Naive thymus-derived CD8-positive, alpha-beta T cell (primary cell): ENCODE results near the gene TCF7L2. TPM values are rescaled to one million over a fixed set of nuclear protein-coding genes. Genes with fewer than 3 reads are reported as not detected.

ENCODE experiments used
- ATAC-seq, 2 donors: fragments of 150-1000 bp; cut with Tn5 transposase in 1 of 2; sonication (Bioruptor Pico), chemical (Tn5 transposase) in 1 of 2; 1 replicate in 1 of 2; 2 replicates in 1 of 2; pipeline ENCODE4 v1.10.0; 2021; ENCODE audit warnings: mild to moderate bottlenecking in 2 of 2, moderate library complexity in 2 of 2
- POLR2A ChIA-PET: fragments of 350-600 bp; sonication (Branson Sonifier 250); formaldehyde crosslinking; loops from one replicate; lab custom pipeline; 2021; ENCODE audit warnings: antibody characterized with exemption; lab: Charles Lee
- DNase-seq, 10 donors: peaks; one replicate each; pipeline versions ENCODE4 v3.0.0 to v3.0.0-alpha.2; 2020 to 2022
- H3K27ac Mint-ChIP-seq, 10 donors: one replicate each; pipeline ENCODE4 v1.8.0; 2020 to 2022; ENCODE audit warnings: mild to moderate bottlenecking in 10 of 10, mixed read lengths in 10 of 10, moderate library complexity in 4 of 10, inconsistent platforms in 1 of 10
- H3K27me3 Mint-ChIP-seq, 5 donors: one replicate each; pipeline ENCODE4 v1.8.0; 2021 to 2022; ENCODE audit warnings: mixed read lengths in 5 of 5
- H3K36me3 Mint-ChIP-seq, 3 donors: one replicate each; pipeline ENCODE4 v1.8.0; 2020 to 2022; ENCODE audit warnings: mixed read lengths in 3 of 3, mild to moderate bottlenecking in 2 of 3, inconsistent platforms in 1 of 3
- H3K4me1 Mint-ChIP-seq, 4 donors: one replicate each; pipeline ENCODE4 v1.8.0; 2021 to 2022; ENCODE audit warnings: mixed read lengths in 4 of 4
- H3K4me3 Mint-ChIP-seq, 10 donors: one replicate each; pipeline ENCODE4 v1.8.0; 2020 to 2022; ENCODE audit warnings: mild to moderate bottlenecking in 10 of 10, mixed read lengths in 10 of 10, moderate library complexity in 6 of 10, inconsistent platforms in 1 of 10
- H3K9me3 Mint-ChIP-seq, 9 donors: one replicate each; pipeline ENCODE4 v1.8.0; 2020 to 2022; ENCODE audit warnings: mixed read lengths in 9 of 9, mild to moderate bottlenecking in 3 of 9, inconsistent platforms in 1 of 9, moderate library complexity in 1 of 9
- polyA plus RNA-seq, 3 donors: library from polyadenylated mRNA; unstranded; fragments of 300-500 nt; fragmentation: Illumina TruSeq; gene quantifications; one replicate each; pipeline ENCODE4 v1.2.3, GENCODE V29; 2021
- total RNA-seq, 8 experiments: library from RNA in 2 of 8; stranded (reverse) in 2 of 8; gene quantifications; one replicate each; pipeline ENCODE4 v1.2.3 and lab custom pipeline; 2021 to 2026

The TCF7L2 gene
- total and polyA plus RNA-seq, 5 experiments from 2014 or later: 1.6 to 6.0 (median 4.1) TPM

- no peak for ATAC-seq
- peaks cover 0 to 8% (median 2%) of the 10 kb centered on the region in 4 donors for H3K4me1 Mint-ChIP-seq
These were observed 207.4 kb downstream of the TCF7L2 start for GRCh38 chr10:113157441-113157840.

GRCh38 chr10:113158183-113158582, 208.1 kb downstream of the TCF7L2 start:
- Mint-ChIP-seq H3K27ac (peak overlapping the region in 1 of 10 donors; percentile 15), H3K9me3 (no peaks in the 10 kb centered on the region), H3K27me3 (no peaks in the 10 kb centered on the region), H3K4me1 (peaks cover 0 to 8% (median 2%) of the 10 kb centered on the region in 4 donors), H3K4me3 (no peak overlapping the region), H3K36me3 (peaks cover 6 to 50% (median 34%) of the 10 kb centered on the region in 3 donors)
- DNase-seq: no peak
- POLR2A ChIA-PET: no interaction called here
- no peak for ATAC-seq

More at GRCh38 chr10:113157441-113157840, 207.4 kb downstream of the TCF7L2 start:
- POLR2A ChIA-PET: no interaction called here
- no peak overlapping the region for H3K4me3 Mint-ChIP-seq
- peaks cover 10 to 55% (median 37%) of the 10 kb centered on the region in 3 donors for H3K36me3 Mint-ChIP-seq
- peak overlapping the region in 1 of 10 donors; percentile 29 for H3K27ac Mint-ChIP-seq
- no peaks in the 10 kb centered on the region for H3K9me3 Mint-ChIP-seq
- no peaks in the 10 kb centered on the region for H3K27me3 Mint-ChIP-seq
- no peak for DNase-seq

DNA sequence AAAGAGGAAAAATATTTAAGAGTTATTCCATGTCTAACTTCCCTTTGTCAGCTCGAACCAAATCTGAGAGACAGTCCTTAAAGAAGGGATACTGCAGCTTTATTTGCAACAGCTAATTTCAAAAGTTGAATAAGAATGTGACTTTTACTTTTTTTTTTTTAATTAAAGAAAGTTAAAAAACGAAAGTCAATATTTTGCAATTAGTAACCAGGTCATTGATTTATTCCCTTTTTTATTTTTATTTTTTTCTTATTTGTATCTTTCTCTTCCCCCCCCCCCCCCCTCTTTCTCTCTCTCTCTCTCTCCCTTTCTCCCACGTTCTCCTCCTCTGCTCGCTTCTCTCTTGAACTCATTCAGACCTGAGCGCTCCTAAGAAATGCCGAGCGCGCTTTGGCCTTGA, 209.5 kb downstream of the TCF7L2 start:
- DNase-seq (no peak), ATAC-seq (no peak)
- POLR2A ChIA-PET: no interaction called here
- Mint-ChIP-seq H3K4me3 (no peak overlapping the region), H3K36me3 (peaks cover 5 to 41% (median 30%) of the 10 kb centered on the region in 3 donors), H3K4me1 (peaks cover 0 to 6% (median 2%) of the 10 kb centered on the region in 4 donors), H3K9me3 (no peaks in the 10 kb centered on the region), H3K27me3 (no peaks in the 10 kb centered on the region), H3K27ac (no peak overlapping the region)

DNA sequence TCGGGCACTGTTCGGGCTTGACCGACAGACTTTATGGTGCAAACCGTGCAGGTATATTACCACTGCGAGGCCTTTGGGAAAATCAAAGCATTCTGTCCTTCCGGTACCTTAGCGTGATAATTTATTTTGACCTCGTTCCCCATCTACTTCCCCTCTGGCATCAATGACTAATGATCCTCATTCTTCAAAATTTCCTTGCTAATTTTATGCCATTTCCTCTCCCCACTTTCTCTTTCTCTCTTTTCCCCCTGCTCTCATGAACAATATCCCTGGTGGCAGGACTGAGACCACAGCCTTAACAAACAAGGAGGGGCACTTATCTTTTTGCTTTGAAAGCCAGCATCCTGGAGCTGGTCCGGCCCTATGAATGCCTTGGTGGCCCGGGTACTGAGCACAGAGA, 210.6 kb downstream of the TCF7L2 start:
- no peaks in the 10 kb centered on the region for H3K27me3 Mint-ChIP-seq
- ATAC-seq: no peak

GRCh38 chr10:113161066-113161465, 211.0 kb downstream of the TCF7L2 start:
- POLR2A ChIA-PET: no interaction called here
- Mint-ChIP-seq H3K27ac (no peak overlapping the region), H3K36me3 (peaks cover 5 to 31% (median 20%) of the 10 kb centered on the region in 3 donors), H3K27me3 (no peaks in the 10 kb centered on the region), H3K4me3 (no peak overlapping the region), H3K9me3 (no peaks in the 10 kb centered on the region), H3K4me1 (peaks cover 0 to 6% (median 2%) of the 10 kb centered on the region in 4 donors)
- no peak for ATAC-seq
- DNase-seq: no peak

More for the DNA sequence above, 210.6 kb downstream of the TCF7L2 start:
- Mint-ChIP-seq H3K27ac (peak overlapping the region in 1 of 10 donors; percentile 46), H3K9me3 (no peaks in the 10 kb centered on the region), H3K4me1 (peaks cover 0 to 6% (median 2%) of the 10 kb centered on the region in 4 donors), H3K4me3 (no peak overlapping the region), H3K36me3 (peaks cover 5 to 31% (median 21%) of the 10 kb centered on the region in 3 donors)
- POLR2A ChIA-PET: no interaction called here
- DNase-seq: no peak

- H3K27ac Mint-ChIP-seq: no peak overlapping the region
These were observed 212.9 kb downstream of the TCF7L2 start for GRCh38 chr10:113162960-113163359.

GRCh38 chr10:113165673-113166072, 215.6 kb downstream of the TCF7L2 start:
- POLR2A ChIA-PET: no interaction called here
- Mint-ChIP-seq H3K36me3 (peaks cover 0 to 13% (median 10%) of the 10 kb centered on the region in 3 donors), H3K4me3 (no peak overlapping the region), H3K27ac (no peak overlapping the region), H3K4me1 (peaks cover 0 to 22% (median 4%) of the 10 kb centered on the region in 4 donors), H3K9me3 (no peaks in the 10 kb centered on the region), H3K27me3 (no peaks in the 10 kb centered on the region)
- ATAC-seq (no peak), DNase-seq (no peak)

More at GRCh38 chr10:113162960-113163359, 212.9 kb downstream of the TCF7L2 start:
- Mint-ChIP-seq H3K36me3 (peaks cover 2 to 20% (median 10%) of the 10 kb centered on the region in 3 donors), H3K4me1 (peaks cover 0 to 6% (median 2%) of the 10 kb centered on the region in 4 donors), H3K9me3 (no peaks in the 10 kb centered on the region), H3K4me3 (no peak overlapping the region), H3K27me3 (no peaks in the 10 kb centered on the region)
- ATAC-seq (no peak), DNase-seq (no peak)
- POLR2A ChIA-PET: no interaction called here

GRCh38 chr10:113167702-113168101, 217.7 kb downstream of the TCF7L2 start:
- no peak for DNase-seq
- H3K9me3 Mint-ChIP-seq: no peaks in the 10 kb centered on the region

DNA sequence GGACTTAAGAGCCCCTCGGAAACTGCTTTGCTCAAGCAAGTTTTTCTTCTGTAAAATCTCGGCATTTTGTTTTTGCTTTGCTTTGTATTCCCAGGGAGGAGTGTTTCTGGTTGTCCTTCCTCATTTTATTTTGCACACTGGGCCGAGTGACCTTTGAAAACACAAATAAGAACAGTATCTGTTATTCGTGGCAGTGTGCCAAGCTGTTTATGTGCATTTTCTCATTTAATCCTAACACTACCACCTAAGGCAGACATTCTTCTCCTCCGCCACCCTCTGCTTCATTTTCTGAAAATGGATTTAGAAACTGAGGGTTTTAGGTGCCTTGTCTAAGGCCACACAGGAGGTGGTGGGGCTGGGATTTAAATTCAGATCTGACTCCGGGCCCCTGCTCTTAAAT, 218.5 kb downstream of the TCF7L2 start:
- Mint-ChIP-seq H3K4me1 (peaks cover 0 to 19% (median 2%) of the 10 kb centered on the region in 4 donors), H3K27ac (no peak overlapping the region)

More at GRCh38 chr10:113167702-113168101, 217.7 kb downstream of the TCF7L2 start:
- Mint-ChIP-seq H3K4me3 (no peak overlapping the region), H3K27me3 (no peaks in the 10 kb centered on the region), H3K27ac (no peak overlapping the region), H3K36me3 (peaks cover 0 to 5% (median 4%) of the 10 kb centered on the region in 3 donors), H3K4me1 (peaks cover 0 to 19% (median 2%) of the 10 kb centered on the region in 4 donors)
- no peak for ATAC-seq
- POLR2A ChIA-PET: no interaction called here

GRCh38 chr10:113169111-113169510, 219.1 kb downstream of the TCF7L2 start:
- no peaks in the 10 kb centered on the region for H3K27me3 Mint-ChIP-seq
- peaks cover 0 to 19% (median 2%) of the 10 kb centered on the region in 4 donors for H3K4me1 Mint-ChIP-seq
- DNase-seq (no peak), ATAC-seq (no peak)
- POLR2A ChIA-PET: no interaction called here
- no peaks in the 10 kb centered on the region for H3K9me3 Mint-ChIP-seq
- H3K27ac Mint-ChIP-seq: peak overlapping the region in 1 of 10 donors; percentile 5
- no peak overlapping the region for H3K4me3 Mint-ChIP-seq
- peaks cover 0 to 4% (median 2%) of the 10 kb centered on the region in 3 donors for H3K36me3 Mint-ChIP-seq

More for the DNA sequence above, 218.5 kb downstream of the TCF7L2 start:
- no peaks in the 10 kb centered on the region for H3K27me3 Mint-ChIP-seq
- H3K4me3 Mint-ChIP-seq: no peak overlapping the region
- no peak for ATAC-seq
- no peak for DNase-seq
- H3K9me3 Mint-ChIP-seq: no peaks in the 10 kb centered on the region
- POLR2A ChIA-PET: no interaction called here
- H3K36me3 Mint-ChIP-seq: peaks cover 0 to 4% (median 3%) of the 10 kb centered on the region in 3 donors

- no peaks in the 10 kb centered on the region for H3K27me3 Mint-ChIP-seq
- peaks cover 0 to 19% (median 2%) of the 10 kb centered on the region in 4 donors for H3K4me1 Mint-ChIP-seq
- POLR2A ChIA-PET: no interaction called here
- H3K27ac Mint-ChIP-seq: no peak overlapping the region
- H3K9me3 Mint-ChIP-seq: no peaks in the 10 kb centered on the region
- DNase-seq (no peak), ATAC-seq (no peak)
- H3K4me3 Mint-ChIP-seq: peak overlapping the region in 1 of 10 donors; percentile 13
- H3K36me3 Mint-ChIP-seq: peaks cover 0 to 4% (median 2%) of the 10 kb centered on the region in 3 donors
These were observed 219.9 kb downstream of the TCF7L2 start for GRCh38 chr10:113169853-113170460.

DNA sequence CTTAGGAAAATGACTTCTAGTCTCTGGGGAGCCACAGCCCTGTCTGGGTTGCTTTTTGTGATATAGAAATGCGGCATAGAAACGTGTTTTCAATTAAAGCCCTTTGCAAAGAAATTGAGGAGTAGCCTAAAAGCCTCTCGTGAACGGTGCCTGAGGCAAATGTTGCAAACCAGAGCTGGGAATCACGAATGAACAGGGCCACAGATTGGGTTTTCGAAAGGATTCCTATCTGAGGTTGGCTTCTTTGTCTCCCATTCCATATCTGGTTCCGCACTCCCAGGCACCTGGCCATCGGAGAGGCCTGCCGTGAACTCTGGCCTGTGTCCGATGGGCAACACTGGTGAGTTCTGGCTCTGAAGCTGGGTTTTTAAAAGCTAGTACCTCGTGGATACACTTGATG, 221.6 kb downstream of the TCF7L2 start:
- POLR2A ChIA-PET: interaction anchor here (0.7 kb wide), 1 partner anchor 135 kb away, joined by 3 read pairs; no protein-coding TSS in a partner anchor
- Mint-ChIP-seq H3K4me1 (peaks cover 0 to 19% (median 2%) of the 10 kb centered on the region in 4 donors), H3K36me3 (peaks cover 0 to 4% (median 2%) of the 10 kb centered on the region in 3 donors), H3K27me3 (no peaks in the 10 kb centered on the region), H3K4me3 (no peak overlapping the region), H3K9me3 (no peaks in the 10 kb centered on the region), H3K27ac (no peak overlapping the region)
- no peak for DNase-seq
- ATAC-seq: no peak

DNA sequence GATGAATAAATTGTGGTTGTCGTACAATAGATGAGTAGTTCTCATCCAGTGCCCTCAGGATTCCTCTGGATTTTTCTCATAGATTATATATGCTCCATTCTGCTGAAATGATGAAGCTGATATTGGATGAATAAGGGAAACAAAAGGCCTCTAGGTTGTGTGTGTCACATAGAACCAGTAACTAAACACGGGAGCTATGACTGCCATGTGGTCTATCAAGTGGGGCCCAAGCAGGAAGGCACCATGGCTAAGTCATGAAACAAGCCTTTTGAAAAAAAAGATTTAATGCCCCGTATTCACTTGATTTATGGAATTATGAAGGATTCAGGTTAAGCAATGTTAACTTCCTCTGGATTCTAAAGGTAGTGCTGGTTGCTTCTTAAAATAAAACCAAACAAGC, 225.1 kb downstream of the TCF7L2 start:
- no peak for ATAC-seq
- no peak for DNase-seq
- peaks cover 0 to 8% (median 1%) of the 10 kb centered on the region in 4 donors for H3K4me1 Mint-ChIP-seq
- no peak overlapping the region for H3K27ac Mint-ChIP-seq
- no peaks in the 10 kb centered on the region for H3K9me3 Mint-ChIP-seq
- peaks cover 0 to 4% (median 2%) of the 10 kb centered on the region in 3 donors for H3K36me3 Mint-ChIP-seq
- POLR2A ChIA-PET: no interaction called here
- no peak overlapping the region for H3K4me3 Mint-ChIP-seq
- H3K27me3 Mint-ChIP-seq: no peaks in the 10 kb centered on the region
